CD4-positive, alpha-beta T cell treated with Interleukin-1 beta for 1 hour (primary cell): Measurements from ENCODE around the gene HIBADH.

ENCODE experiments used
- DNase-seq, 2 donors: peaks; one replicate each; pipeline ENCODE4 v3.0.0-alpha.2; 2020 to 2022

HIBADH gene

GRCh38 chr7:27662490-27663205 is at the start of gene HIBADH:
HIBADH (minus strand) TSS chr7:27662883; CDS start chr7:27662788, 95 bp downstream.
- DNase-seq: peak; percentile 98 to 99

- no peak for DNase-seq
These were observed 49.5 kb upstream of the HIBADH start for GRCh38 chr7:27712217-27712616.

GRCh38 chr7:27709137-27710075 is 46.7 kb upstream of the HIBADH start:
- no peak for DNase-seq

GRCh38 chr7:27708485-27708884 is 45.8 kb upstream of the HIBADH start:
- DNase-seq: no peak

GRCh38 chr7:27705200-27705594 is 42.5 kb upstream of the HIBADH start:
- no peak for DNase-seq

- DNase-seq: no peak
These were observed 41.9 kb upstream of the HIBADH start for GRCh38 chr7:27704422-27705199.

GRCh38 chr7:27703181-27703580 is 40.5 kb upstream of the HIBADH start:
- no peak for DNase-seq

GRCh38 chr7:27700501-27700900 is 37.8 kb upstream of the HIBADH start:
- no peak for DNase-seq

GRCh38 chr7:27699751-27700150 is 37.1 kb upstream of the HIBADH start:
- no peak for DNase-seq

GRCh38 chr7:27697861-27698430 is 35.3 kb upstream of the HIBADH start:
- peak in 1 of 2 donors; percentile 62 for DNase-seq

GRCh38 chr7:27695096-27695495 is 32.4 kb upstream of the HIBADH start:
- no peak for DNase-seq

- no peak for DNase-seq
These were observed 31.1 kb upstream of the HIBADH start for GRCh38 chr7:27693794-27694193.

GRCh38 chr7:27690649-27691048 is 28.0 kb upstream of the HIBADH start:
- DNase-seq: no peak

GRCh38 chr7:27689591-27690164 is 27.0 kb upstream of the HIBADH start:
- peak; percentile 6 to 9 for DNase-seq

GRCh38 chr7:27689150-27689549 is 26.5 kb upstream of the HIBADH start:
- no peak for DNase-seq

- DNase-seq: no peak
These were observed 26.0 kb upstream of the HIBADH start for GRCh38 chr7:27688646-27689045.

- no peak for DNase-seq
These were observed 25.4 kb upstream of the HIBADH start for GRCh38 chr7:27688056-27688455.

GRCh38 chr7:27686315-27686714 is 23.6 kb upstream of the HIBADH start:
- no peak for DNase-seq

- no peak for DNase-seq
These were observed 23.2 kb upstream of the HIBADH start for GRCh38 chr7:27685893-27686292.

- no peak for DNase-seq
These were observed 22.5 kb upstream of the HIBADH start for GRCh38 chr7:27685209-27685608.

- DNase-seq: no peak
These were observed 21.8 kb upstream of the HIBADH start for GRCh38 chr7:27684491-27684890.

GRCh38 chr7:27680610-27681009 is 17.9 kb upstream of the HIBADH start:
- no peak for DNase-seq
